Activated T-helper 1 cell treated with Interleukin-2 at 50 U/mL for 16 hours (primary cell): Measurements from ENCODE around the gene UTP4.

ENCODE experiments used
- DNase-seq: peaks from one replicate; pipeline ENCODE4 v3.0.0-alpha.2; 2020; ENCODE audit warnings: low read depth

UTP4 gene

DNA sequence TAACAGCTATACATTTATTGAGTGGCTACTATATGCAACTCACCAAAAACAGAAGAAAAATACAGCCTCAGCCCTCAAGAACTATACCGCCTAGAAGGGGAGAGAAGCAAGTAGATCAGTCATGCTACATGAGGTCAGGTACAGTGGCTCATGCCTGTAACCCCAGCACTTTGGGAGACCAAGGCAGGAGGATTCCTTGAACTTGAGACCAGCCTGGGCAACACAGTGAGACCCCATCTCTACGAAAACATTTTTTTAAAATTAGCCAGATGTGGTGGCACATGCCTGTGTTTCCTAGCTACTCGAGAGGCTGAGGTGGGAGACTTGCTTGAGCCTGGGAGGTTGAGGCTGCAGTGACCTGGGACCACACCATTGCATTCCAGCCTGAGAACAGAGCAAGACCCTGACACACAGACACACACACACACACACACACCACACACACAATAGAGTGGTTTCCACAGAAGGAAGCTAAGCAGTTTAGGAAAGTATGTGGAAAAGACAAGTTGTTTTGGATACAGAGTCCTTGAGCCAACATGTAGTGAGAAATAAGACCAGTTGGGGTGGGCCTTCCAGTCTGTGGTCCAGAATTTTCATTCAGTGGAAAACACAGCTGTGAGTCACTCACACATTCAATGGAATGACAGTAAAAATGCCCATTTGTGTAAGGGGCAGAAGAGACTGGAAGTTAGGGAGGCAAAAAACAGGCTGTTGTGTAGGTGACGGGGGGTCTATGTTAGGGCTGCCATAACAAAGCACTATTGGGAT is 43.8 kb downstream of the UTP4 start:
- no peak for DNase-seq

DNA sequence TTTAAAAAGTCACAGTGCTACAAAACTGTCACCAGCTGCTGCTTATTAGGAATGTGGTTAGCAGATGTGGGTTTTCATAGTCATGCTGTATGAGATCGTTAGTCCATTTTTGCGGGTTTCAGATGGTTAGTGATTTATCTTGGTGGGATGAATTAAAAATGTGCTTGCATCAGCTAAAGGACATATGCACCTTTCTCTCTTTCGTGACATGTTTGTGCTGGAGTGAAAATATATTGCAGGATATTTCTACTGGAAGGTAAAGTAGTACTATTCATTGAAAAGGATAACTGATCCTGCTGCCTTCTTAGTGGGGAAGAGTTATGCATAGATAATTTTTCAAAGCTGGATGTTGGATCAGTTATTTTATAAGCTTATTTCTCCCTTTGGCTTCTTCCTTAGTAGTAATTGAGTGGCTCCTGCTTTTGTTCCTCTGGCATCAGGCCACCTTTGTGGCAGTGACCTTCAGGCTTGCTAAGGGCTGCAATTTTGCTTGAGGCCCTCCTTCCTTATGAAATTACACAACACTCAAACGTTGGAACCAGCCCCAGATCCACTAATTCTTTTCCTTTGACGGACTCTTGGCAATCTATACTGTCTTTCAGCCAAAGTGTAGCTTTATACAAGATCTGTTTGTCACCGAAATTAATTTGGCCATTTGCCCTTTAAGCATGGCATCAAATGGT is 47.0 kb downstream of the UTP4 start:
- no peak for DNase-seq

DNA sequence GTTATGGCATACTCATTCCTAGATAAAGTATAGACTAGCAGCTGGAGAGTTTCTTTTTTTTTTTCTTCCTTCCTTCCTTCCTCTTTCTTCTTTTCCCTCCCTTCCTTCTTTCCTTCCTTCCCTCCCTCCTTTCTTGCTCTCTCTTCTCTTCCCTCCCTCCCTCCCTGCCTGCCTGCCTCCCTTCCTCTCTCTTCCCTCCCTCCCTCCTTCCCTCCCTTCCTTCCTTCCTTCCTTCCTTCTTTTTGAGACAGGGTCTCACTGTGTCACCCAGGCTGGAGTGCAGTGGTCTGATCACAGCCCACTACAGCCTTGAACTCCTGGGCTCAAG is 47.5 kb downstream of the UTP4 start:
- no peak for DNase-seq

DNA sequence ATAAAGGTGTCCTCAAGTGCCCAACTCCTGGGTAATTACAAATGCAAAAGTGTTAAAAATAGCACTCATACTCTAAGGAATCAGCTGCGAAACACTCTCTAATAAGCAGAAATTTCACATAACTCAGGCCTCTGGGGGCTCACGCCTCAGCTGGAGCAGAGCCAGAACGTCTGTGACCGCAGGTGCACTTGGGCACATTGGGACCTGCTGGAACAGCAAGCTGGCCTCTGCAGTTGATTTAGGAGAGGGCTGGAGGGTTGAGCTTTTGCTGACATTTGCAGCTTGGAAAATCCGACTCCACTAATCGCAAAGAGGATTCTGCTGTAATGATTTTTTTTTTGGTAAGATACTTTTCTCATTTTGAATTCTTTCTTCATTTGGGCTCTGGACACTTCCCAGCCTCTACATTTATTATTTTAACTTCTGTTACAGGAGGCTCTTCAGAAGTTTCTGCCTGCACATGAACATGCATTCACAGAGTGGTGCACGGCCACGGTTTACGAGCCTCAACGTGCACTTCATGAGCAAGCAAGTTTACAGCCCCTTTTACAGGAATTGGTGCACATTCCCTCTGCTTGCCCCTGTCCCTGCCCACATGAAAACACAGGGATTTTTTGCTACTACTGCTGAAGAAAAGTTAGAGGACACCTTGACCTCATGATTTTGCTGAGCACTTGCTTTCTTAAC is 50.4 kb downstream of the UTP4 start:
- no peak for DNase-seq

DNA sequence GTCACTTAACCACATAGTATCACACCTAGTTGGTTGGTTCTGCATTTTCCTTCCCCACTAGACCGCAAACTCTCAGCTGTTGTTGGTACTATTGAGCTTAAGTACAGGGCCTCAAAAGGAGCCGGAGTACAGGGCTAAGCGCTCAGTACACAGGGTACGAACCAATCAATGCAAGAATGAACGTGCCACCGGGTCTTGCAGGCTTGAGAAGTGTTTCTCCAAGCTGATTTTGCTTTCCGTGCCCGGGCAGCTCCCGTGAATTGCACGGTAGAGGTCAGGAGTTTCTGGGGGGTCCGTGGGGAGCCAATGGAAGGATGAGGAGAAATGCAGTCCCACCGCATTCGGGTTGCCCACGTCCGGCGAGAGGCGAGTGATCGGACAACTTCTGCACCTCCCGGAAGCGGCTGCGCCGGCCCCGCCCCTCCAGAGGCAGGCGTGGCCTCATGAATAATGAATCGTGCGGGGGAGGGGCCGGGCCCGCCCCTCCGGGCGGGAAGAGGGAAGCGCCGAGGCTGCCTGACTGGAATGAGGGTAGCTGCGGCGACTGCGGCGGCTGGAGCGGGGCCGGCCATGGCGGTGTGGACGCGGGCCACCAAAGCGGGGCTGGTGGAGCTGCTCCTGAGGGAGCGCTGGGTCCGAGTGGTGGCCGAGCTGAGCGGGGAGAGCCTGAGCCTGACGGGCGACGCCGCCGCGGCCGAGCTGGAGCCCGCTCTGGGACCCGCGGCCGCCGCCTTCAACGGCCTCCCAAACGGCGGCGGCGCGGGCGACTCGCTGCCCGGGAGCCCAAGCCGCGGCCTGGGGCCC is 54.4 kb downstream of the UTP4 start, which contains the start of gene SNTB2:
Gene SNTB2, plus strand, starts transcription at position 523 of the 804 bp plus-strand sequence. Its CDS starts 3 bp downstream, at position 526.
- DNase-seq: peak; percentile 74

DNA sequence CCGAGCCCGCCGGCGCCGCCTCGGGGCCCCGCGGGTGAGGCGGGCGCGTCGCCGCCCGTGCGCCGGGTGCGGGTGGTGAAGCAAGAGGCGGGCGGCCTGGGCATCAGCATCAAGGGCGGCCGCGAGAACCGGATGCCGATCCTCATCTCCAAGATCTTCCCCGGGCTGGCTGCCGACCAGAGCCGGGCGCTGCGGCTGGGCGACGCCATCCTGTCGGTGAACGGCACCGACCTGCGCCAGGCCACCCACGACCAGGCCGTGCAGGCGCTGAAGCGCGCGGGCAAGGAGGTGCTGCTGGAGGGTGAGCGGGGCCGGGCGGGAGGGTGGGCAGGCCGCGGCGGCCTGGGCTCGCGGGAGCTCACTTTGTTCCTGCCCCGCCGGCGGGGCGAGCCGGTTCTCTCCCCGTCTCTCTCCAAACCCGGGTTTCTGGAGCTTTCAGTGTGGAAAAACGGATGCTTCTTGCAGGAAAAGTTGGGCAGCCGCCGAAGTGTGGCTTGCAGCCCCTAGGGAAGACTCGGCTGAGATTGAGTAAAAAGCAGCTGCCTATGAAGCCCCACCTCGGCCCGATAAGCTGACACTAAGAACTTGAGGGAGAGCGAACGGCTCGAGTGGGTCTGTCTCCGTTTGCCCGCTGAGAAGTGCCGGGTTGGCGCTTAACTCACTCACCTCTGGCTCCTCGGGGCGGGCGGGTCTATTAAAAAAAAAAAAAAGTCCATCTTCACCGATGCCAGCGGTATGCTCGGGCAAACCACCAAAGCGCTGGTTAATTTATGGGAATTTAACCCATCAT is 55.2 kb downstream of the UTP4 start:
- DNase-seq: peak; percentile 28

DNA sequence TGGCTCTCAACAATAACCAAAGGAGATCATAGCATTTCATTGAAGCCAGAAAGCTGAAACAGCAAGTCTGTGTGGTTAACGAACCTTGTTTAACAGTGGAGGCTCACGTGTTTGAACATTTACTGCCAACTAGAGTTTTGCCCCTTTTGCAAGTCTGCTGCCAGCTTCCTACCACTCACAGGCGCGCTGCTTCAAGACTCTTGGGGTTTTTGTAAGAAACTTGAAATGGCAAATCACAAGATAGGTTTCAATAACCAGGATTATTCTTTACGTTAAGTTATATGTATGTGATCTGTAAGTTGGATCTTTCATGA is 55.7 kb downstream of the UTP4 start:
- DNase-seq: no peak

DNA sequence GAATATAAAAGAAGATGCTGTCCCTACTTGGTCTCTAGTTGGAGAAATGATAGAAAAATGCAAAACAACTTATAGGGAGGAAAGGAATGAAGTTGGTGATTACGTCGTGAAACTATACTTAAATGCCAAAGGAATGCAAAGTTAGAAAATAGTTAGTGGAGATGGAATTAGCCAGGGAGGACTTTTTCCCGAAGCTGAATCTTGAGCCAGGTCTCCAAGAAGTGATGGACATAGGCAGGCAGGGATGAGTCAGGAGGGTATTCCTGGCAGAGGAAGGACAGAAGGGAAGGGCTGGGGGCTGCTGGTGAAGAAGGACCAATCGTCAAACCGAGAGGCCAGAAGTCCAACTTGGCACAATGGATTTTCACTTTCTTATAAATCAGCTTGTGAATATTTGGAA is 56.3 kb downstream of the UTP4 start:
- DNase-seq: no peak

DNA sequence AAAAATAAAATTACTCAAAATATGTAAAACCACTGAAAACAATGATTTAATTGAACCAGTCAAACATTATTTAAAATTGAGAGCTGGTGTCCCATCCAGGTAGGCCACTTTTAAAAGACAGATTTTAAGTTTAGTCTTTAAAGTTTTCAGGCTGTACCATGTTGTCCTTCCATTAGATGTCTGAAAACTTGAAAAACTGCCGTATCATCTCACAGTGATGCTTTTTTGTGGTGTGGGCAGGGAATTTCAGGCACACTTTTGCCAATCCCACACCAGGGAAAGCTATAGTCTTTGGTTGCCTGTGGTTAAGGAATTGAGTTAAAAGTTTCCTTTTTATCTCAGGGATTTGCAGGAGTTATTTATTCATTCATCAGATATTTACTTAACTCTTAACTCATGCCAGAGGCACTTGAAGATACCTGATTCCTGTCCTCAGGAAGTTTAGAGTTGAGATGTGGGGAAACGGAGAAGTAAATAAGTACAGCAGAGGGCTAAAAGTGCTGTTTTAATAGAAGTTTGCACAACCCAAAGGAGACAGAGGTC is 57.7 kb downstream of the UTP4 start:
- no peak for DNase-seq

DNA sequence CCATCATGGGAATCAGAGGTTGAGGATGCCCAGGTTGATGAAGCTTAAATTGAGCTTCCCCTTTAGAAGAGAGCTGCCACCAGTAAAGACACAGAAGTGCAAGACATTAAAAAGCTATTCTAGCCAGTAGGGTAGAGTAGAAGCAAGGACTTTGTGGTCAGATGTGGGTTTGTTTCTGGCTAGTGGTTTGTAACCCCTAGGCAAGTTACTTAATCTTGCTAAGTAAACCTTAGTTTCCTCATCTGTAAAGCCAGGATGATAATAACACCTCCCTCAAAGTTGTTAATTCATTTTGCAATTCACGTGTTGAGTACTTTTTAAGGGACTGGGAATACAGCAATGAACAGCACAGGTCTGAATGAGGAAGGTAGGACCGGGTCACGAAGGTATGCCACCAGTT is 58.1 kb downstream of the UTP4 start:
- no peak for DNase-seq

DNA sequence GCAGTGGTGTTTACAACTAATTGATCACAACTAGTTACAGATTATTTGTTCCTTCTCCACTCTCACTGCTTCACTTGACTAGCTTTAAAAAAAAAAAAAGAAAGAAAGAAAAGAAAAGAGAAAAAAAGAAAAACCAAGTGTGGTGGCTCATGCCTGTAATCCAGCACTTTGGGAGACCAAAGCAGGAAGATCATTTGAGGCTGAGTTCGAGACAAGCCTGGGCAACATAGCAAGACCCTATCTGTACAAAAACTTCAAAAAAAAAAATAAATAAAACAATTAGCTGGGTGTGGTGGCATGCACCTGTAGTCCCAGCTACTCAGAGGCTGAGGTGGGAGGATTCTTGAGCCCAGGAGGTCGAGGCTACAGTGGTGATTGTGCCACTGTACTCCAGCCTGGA is 58.7 kb downstream of the UTP4 start:
- no peak for DNase-seq

DNA sequence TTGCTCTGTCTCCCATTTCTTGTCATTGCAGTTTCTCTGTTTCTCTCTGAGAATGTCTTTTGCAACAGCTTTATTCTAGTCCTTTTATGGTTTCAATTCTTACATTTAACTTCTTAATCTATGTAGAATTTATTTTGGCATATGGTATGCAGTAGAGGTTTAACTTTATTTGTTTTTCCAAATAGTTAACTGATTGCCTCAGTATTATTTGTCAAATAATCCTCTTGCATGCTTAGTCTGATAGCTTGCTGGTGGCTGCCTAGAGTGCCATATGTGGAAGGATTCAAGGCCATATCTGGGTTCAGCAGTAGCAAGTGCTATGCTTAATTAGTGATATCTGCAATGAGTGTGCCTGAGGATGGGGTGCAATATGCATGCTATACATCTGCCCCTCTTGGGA is 61.4 kb downstream of the UTP4 start:
- DNase-seq: no peak

DNA sequence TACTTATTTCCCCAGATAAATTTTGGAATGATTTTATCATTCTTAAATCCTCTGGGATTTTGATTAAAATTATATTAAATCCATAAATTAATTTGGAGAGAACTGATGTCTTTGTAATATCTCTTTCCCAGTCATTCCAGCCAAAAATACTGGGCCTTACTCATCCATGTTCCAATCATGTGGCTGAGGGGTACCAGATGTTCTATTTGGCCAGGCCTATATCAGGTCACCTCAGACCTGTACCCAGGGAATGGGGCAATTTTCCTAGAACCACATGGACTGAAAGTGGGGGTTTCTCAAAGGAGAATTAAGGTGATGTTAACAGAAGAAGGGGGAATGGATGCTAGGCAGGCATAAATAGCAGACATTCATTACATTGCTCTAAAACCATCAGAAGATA is 62.0 kb downstream of the UTP4 start:
- no peak for DNase-seq

DNA sequence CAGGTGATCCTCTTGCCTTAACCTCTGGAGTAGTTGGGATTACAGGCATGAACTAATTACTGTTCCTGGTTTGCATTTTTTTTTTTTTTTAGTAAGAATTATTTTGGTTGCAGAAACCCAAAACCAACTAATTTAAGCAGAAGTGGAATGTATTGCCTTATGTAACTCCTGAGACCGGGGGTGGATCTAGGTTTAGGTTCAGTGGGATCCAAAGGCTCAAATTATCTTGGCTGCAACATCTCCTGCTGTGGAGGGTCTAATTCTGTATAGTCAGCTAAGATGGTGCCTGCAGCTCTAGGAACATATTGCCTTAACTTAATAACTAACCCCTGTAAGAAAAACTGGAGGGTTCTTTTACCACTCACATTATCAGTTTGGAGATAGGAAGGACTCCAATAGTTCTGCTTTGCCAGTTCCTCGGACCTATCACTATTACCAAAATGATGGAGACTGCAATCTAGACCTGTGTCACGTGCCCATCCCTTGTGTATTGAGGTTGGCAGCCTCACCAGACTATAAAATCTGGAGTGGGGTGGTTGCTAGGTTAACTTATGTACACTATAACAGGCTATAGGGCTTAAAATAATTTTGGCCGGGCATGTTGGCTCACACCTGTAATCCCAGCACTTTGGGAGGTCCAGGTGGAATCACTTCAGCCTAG is 63.0 kb downstream of the UTP4 start:
- no peak for DNase-seq

DNA sequence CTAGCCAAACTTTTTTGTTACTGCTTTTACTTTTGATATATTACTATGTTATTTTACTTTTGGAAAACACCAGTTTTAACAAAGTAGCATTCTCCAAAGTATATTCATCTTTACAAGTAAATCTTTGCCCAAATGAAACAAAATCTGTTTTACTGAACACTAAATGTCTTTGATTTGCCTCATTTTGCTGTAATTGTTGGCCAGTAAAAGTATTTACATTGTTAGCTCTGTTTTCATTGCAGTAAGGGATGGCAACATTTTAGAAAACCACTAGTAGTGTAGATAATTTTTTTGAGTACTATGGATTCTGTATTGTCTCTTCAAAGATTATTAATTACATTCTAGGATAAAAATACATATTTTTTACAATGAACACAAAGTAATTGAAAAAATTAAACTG is 65.1 kb downstream of the UTP4 start:
- no peak for DNase-seq

DNA sequence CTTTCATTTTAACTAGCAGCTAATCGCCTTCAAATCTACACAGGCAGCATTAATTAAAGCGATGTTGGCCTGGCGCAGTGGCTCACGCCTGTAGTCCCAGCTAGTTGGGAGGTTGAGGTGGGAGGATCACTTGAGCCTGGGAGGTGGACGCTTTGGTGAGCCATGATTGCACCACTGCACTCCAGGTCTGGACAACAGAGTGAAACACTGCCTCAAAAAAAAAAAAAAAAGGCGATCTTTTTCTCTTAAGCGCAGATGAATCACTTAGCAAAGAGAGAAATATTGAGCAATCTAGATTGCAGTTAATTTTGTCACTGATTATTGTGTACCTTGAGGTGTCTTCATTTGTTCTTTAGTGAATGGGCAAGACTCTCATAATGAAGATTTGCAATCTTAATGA is 66.9 kb downstream of the UTP4 start:
- DNase-seq: no peak

DNA sequence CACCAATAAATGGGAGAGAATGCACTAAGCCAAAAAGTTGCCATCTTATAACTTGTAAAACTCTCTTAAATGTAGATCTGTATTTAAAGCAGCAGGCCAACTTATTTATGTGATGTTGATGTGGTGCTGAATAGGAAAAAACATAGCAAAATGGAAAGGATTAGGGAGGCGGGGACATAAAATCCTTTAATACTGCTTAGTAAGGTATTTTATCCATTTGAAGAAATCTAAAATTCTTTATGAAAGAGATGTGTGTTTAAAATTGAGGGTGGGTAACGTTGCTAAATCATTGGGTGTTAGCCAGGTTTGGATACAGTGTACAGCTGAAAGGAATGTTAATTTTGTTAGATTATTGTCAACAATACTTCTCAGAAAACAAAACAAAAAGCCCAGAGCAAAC is 68.8 kb downstream of the UTP4 start:
- DNase-seq: no peak

DNA sequence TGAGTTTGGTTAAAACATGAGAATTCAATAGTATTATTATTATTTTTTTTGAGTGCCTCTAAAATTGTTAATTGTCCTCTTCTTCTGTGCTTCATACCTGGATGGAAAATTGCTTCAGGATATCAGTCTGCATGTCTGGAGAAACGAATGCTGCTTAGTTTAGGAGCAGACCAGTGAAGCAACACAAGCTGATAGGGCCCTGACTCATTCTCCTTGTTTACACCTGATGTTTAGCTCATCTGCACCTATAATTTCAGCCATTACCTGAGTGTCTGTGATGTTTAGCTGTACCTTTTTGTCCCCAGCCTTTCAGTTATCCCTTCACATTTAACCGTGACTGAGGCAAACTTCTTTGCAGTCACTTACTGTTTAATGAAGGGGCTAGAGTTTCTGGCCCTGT is 69.3 kb downstream of the UTP4 start:
- no peak for DNase-seq

DNA sequence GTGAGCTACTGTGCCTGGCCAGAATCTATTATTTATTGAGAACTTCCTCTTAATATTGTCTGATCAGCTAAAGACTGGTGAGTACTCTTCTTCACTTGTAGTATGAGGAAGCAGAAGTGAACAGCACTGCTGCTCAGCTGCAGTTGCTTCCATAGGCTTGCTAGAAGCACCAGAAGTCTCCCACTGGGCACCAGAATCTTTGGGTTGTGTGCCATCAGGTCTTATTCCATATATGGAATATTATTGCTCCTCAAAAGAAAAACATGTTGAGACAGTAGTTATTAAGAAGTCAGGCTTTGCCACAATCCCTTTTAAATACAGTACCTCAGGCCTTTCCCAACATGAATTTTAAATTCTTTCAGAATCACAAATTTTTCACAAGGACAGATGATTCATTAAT is 71.7 kb downstream of the UTP4 start:
- DNase-seq: no peak

DNA sequence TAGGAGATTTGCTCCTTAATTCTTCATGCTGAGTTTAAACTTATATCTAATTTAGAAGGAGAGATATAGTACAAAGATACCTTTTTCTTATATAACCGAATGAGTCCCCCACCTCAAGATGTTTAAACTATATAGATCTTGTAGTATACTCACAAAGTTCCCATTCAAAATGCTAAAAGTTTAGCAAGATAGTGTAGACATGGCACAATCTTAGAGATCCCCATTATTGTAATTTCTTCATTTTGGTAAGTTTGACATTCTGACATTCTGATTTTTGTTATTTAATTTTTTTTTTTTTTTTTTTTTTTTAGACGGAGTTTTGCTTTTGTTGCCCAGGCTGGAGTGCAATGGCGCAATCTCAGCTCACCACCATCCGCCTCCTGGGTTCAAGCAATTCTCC is 77.3 kb downstream of the UTP4 start:
- no peak for DNase-seq

DNA sequence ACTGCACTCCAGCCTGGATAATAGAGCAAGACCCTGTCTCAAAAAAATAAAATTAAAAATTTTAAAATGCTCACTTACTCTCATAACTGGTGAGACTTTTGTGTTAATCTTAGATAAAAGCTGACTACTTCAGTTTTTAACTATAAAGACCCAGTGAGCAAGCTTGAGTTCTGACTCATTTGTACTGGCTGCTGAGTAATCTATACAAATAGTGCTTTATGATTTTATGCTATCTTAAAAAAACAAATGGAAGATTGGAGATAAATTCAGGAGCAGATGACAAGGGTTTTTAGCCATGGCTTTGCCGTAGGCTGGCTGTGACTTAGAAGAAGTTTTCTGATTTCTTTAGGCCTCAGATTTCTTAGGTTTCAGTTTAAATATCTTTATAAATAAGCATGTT is 85.0 kb downstream of the UTP4 start:
- no peak for DNase-seq
